SK-MEL-5 (cell line): ENCODE measurements around the gene SPDYE17. TPM values are rescaled to one million over a fixed set of nuclear protein-coding genes. Genes with fewer than 3 reads are reported as not detected.
"Not testable (repeated sequence)": the region's sequence is repeated elsewhere in the genome, so short reads cannot be mapped to it uniquely, and the experiment has no call there.

Experiments
- DNase-seq: peaks from one replicate; pipeline ENCODE4 v3.0.0-alpha.2; 2016; ENCODE audit warnings: low read depth, low spot score
- in situ Hi-C: cut with HindIII; loops from 2 replicates; pipeline ENCODE4 v1.10.0; 2016; ENCODE audit warnings: low sequenced_read_pairs, high pct_unique_total_duplicates, low pct_unique_long_range_greater_than_20kb
- polyA plus RNA-seq, 2 experiments: library from polyadenylated mRNA; depleted of rRNA; stranded (reverse); fragments of >200 nt; gene quantifications; 2 replicates each; pipeline ENCODE4 v1.2.3, GENCODE V29; 2015
- total RNA-seq: library from RNA; depleted of rRNA; stranded (reverse); fragments of >200 nt; shearing (Covaris generic); gene quantifications from 2 replicates; pipeline ENCODE4 v1.2.3, GENCODE V29; 2014; rRNA removed

The SPDYE17 gene
- not detected in 2 replicates for total RNA-seq
- polyA plus RNA-seq (2015; cell fraction: cytosol; rRNA removed): not detected in 2 replicates
- not detected in 2 replicates for polyA plus RNA-seq (2015; cell fraction: nucleus; rRNA removed)

GRCh38 chr7:77032261-77032660 lies at the start of gene SPDYE17:
SPDYE17 (minus strand) TSS chr7:77032361; CDS start chr7:77030570, 1,791 bp downstream.
- DNase-seq, in situ Hi-C loops: not testable (repeated sequence)

GRCh38 chr7:77080236-77080635 lies 48.1 kb upstream of the SPDYE17 start:
- in situ Hi-C loops, DNase-seq: not testable (repeated sequence)

- DNase-seq, in situ Hi-C loops: not testable (repeated sequence)
Observed at GRCh38 chr7:77079624-77080023, 47.5 kb upstream of the SPDYE17 start.

GRCh38 chr7:77079112-77079511 lies 47.0 kb upstream of the SPDYE17 start:
- DNase-seq, in situ Hi-C loops: not testable (repeated sequence)

- DNase-seq, in situ Hi-C loops: not testable (repeated sequence)
Observed at GRCh38 chr7:77077060-77077459, 44.9 kb upstream of the SPDYE17 start.

GRCh38 chr7:77074786-77075396 lies 42.7 kb upstream of the SPDYE17 start:
- in situ Hi-C loops, DNase-seq: not testable (repeated sequence)

- DNase-seq, in situ Hi-C loops: not testable (repeated sequence)
Observed at GRCh38 chr7:77071108-77071507, 38.9 kb upstream of the SPDYE17 start.

GRCh38 chr7:77065869-77066268 lies 33.7 kb upstream of the SPDYE17 start:
- DNase-seq, in situ Hi-C loops: not testable (repeated sequence)

GRCh38 chr7:77063732-77064131 lies 31.6 kb upstream of the SPDYE17 start:
- DNase-seq, in situ Hi-C loops: not testable (repeated sequence)

- DNase-seq, in situ Hi-C loops: not testable (repeated sequence)
Observed at GRCh38 chr7:77062557-77062956, 30.4 kb upstream of the SPDYE17 start, which contains the start of gene SPDYE18. SPDYE18 (minus strand) TSS chr7:77062558; CDS start chr7:77060512, 2,046 bp downstream.

- in situ Hi-C loops, DNase-seq: not testable (repeated sequence)
Observed at GRCh38 chr7:77026349-77026748, 5.8 kb downstream of the SPDYE17 start.

- DNase-seq, in situ Hi-C loops: not testable (repeated sequence)
Observed at GRCh38 chr7:77010074-77010680, 22.0 kb downstream of the SPDYE17 start.

GRCh38 chr7:77008000-77008399 lies 24.2 kb downstream of the SPDYE17 start:
- in situ Hi-C loops, DNase-seq: not testable (repeated sequence)

GRCh38 chr7:77006127-77007110 lies 25.7 kb downstream of the SPDYE17 start:
- in situ Hi-C loops, DNase-seq: not testable (repeated sequence)

GRCh38 chr7:77005461-77006057 lies 26.6 kb downstream of the SPDYE17 start:
- in situ Hi-C loops, DNase-seq: not testable (repeated sequence)

GRCh38 chr7:77004151-77004550 lies 28.0 kb downstream of the SPDYE17 start:
- in situ Hi-C loops, DNase-seq: not testable (repeated sequence)

- in situ Hi-C loops, DNase-seq: not testable (repeated sequence)
Observed at GRCh38 chr7:77003241-77003640, 28.9 kb downstream of the SPDYE17 start.
